Calu3 (cell line): ENCODE data around the gene TMEM97. TPM values are rescaled to one million over a fixed set of nuclear protein-coding genes. Genes with fewer than 3 reads are reported as not detected.

Source experiments
- BruUV-seq: library from RNA; stranded (reverse); fragments of 400-500 nt; replicated peaks from 2 replicates; lab custom pipeline; 2021; lab: Mats Ljungman, UMichigan
- CTCF ChIA-PET: fragments of 300-600 bp; sonication (Branson Sonifier 250); formaldehyde crosslinking; loops from one replicate; lab custom pipeline; 2022; ENCODE audit warnings: antibody characterized with exemption; lab: Charles Lee
- DNase-seq: peaks from one replicate; pipeline ENCODE4 v3.0.0; 2022
- H3K27ac Mint-ChIP-seq: one replicate; pipeline ENCODE4 v1.8.0; 2022; ENCODE audit warnings: mixed read lengths; ENCODE audit not compliant: unreplicated experiment
- H3K27me3 Mint-ChIP-seq: one replicate; pipeline ENCODE4 v1.8.0; 2022; ENCODE audit warnings: mixed read lengths; ENCODE audit not compliant: unreplicated experiment
- H3K36me3 Mint-ChIP-seq: one replicate; pipeline ENCODE4 v1.8.0; 2022; ENCODE audit warnings: mild to moderate bottlenecking, moderate library complexity, mixed read lengths; ENCODE audit not compliant: insufficient read depth, unreplicated experiment
- H3K4me1 Mint-ChIP-seq: one replicate; pipeline ENCODE4 v1.8.0; 2022; ENCODE audit warnings: mild to moderate bottlenecking, low read depth, mixed read lengths; ENCODE audit not compliant: unreplicated experiment
- H3K4me3 Mint-ChIP-seq: one replicate; pipeline ENCODE4 v1.8.0; 2022; ENCODE audit warnings: mild to moderate bottlenecking, low read depth, moderate library complexity, mixed read lengths; ENCODE audit not compliant: unreplicated experiment
- H3K9me3 Mint-ChIP-seq: one replicate; pipeline ENCODE4 v1.8.0; 2022; ENCODE audit warnings: low read depth, mixed read lengths; ENCODE audit not compliant: unreplicated experiment
- CTCF ChIP-seq: fragments of 200-600 bp; IDR thresholded peaks from one replicate; pipeline ENCODE4 v1.8.0; 2022; ENCODE audit warnings: antibody characterized with exemption; ENCODE audit not compliant: unreplicated experiment
- intact Hi-C: fragments of 100-400 bp; cut with micrococcal nuclease; formaldehyde crosslinking; loops from one replicate; pipeline ENCODE4 v1.10.0; 2022; ENCODE audit not compliant: unreplicated experiment
- total RNA-seq: library from RNA; stranded (reverse); gene quantifications from 2 replicates; pipeline ENCODE4 v1.2.3, GENCODE V29; 2022

Gene TMEM97
- total RNA-seq, 1 experiment from 2014 or later = 110 TPM

- no peak overlapping the region for H3K27ac Mint-ChIP-seq
- CTCF ChIA-PET = interaction anchor here (0.6 kb wide), 1 partner anchor 11 kb away, joined by 4 read pairs; no protein-coding TSS in a partner anchor
- H3K27me3 Mint-ChIP-seq = no peaks in the 10 kb centered on the region
- no peaks in the 10 kb centered on the region for H3K9me3 Mint-ChIP-seq
- H3K4me3 Mint-ChIP-seq = no peak overlapping the region
- peaks cover 58% of the 10 kb centered on the region for H3K36me3 Mint-ChIP-seq
- DNase-seq = no peak
- TF ChIP-seq CTCF = no peak
- peaks cover 39% of the 10 kb centered on the region for H3K4me1 Mint-ChIP-seq
- BruUV-seq = no TSS peak
- intact Hi-C loops = no loop called here
Observed at GRCh38 chr17:28333083-28333746, 14.2 kb downstream of the TMEM97 start.

GRCh38 chr17:28334171-28334570 is 15.2 kb downstream of the TMEM97 start:
- BruUV-seq = TSS peak; percentile 25
- Mint-ChIP-seq H3K4me1 (peaks cover 40% of the 10 kb centered on the region), H3K27me3 (no peaks in the 10 kb centered on the region), H3K27ac (peak overlapping the region; percentile 89), H3K9me3 (no peaks in the 10 kb centered on the region), H3K4me3 (peak overlapping the region; percentile 93), H3K36me3 (peaks cover 55% of the 10 kb centered on the region)
- intact Hi-C loops = no loop called here
- CTCF ChIA-PET = no interaction called here
- TF ChIP-seq CTCF = no peak
- no peak for DNase-seq

GRCh38 chr17:28334666-28335200 is 15.7 kb downstream of the TMEM97 start:
- Mint-ChIP-seq H3K36me3 (peaks cover 54% of the 10 kb centered on the region), H3K4me3 (peak overlapping the region; percentile 93), H3K9me3 (no peaks in the 10 kb centered on the region), H3K27me3 (no peaks in the 10 kb centered on the region), H3K4me1 (peaks cover 40% of the 10 kb centered on the region), H3K27ac (peak overlapping the region; percentile 89)
- BruUV-seq = no TSS peak
- DNase-seq = peak; percentile 14
- intact Hi-C loops = no loop called here
- no peak for TF ChIP-seq CTCF
- CTCF ChIA-PET = interaction anchor here (0.6 to 1.9 kb wide), 7 partner anchors 9 to 442 kb away, joined by 3 to 10 read pairs (median 5); partner anchors contain the start of genes LYRM9, POLDIP2 and TMEM97

GRCh38 chr17:28335201-28335958 is 16.4 kb downstream of the TMEM97 start, which contains the start of the genes IFT20 and TNFAIP1:
TSS of gene IFT20 (minus strand) at chr17:28335472. CDS start at chr17:28331985, 3,487 bp downstream.
TSS of gene TNFAIP1 (plus strand) at chr17:28335761. CDS start at chr17:28339522, 3,761 bp downstream.
- Mint-ChIP-seq H3K27ac (peak within 1 kb of the TSS; percentile 89), H3K27me3 (no peaks in the 10 kb centered on the region), H3K4me3 (peak within 1 kb of the TSS; percentile 93), H3K9me3 (no peaks in the 10 kb centered on the region), H3K36me3 (peaks cover 55% of the 10 kb centered on the region), H3K4me1 (peaks cover 40% of the 10 kb centered on the region)
- no TSS peak for BruUV-seq
- TF ChIP-seq CTCF = no peak
- peak; percentile 98 for DNase-seq
- intact Hi-C loops = no loop called here
- CTCF ChIA-PET = interaction anchor here (0.6 to 1.9 kb wide), 13 partner anchors 10 to 1010 kb away, joined by 3 to 10 read pairs (median 5); partner anchors contain the start of genes LYRM9, POLDIP2 and TMEM97
